Skeletal muscle satellite cell (primary cell): Measurements from ENCODE around the gene SCRN1.
"Not testable (repeated sequence)": the region's sequence is repeated elsewhere in the genome, so short reads cannot be mapped to it uniquely, and the experiment has no call there.

Experiments used
- H3K27me3 ChIP-seq: 2 replicates; pipeline ENCODE4 v1.7.0; 2013; ENCODE audit warnings: low read length; ENCODE audit not compliant: control insufficient read depth, insufficient read depth
- H3K36me3 ChIP-seq: 2 replicates; pipeline ENCODE4 v1.7.0; 2013; ENCODE audit warnings: mild to moderate bottlenecking, control low read depth, low read length; ENCODE audit not compliant: insufficient read depth
- H3K4me1 ChIP-seq: 2 replicates; pipeline ENCODE4 v1.7.0; 2013; ENCODE audit warnings: low read length; ENCODE audit not compliant: control insufficient read depth, insufficient read depth
- H3K4me2 ChIP-seq: 2 replicates; pipeline ENCODE4 v1.7.0; 2013; ENCODE audit warnings: mild to moderate bottlenecking, low read length
- H3K4me3 ChIP-seq: 2 replicates; pipeline ENCODE4 v1.7.0; 2013; ENCODE audit warnings: low read length
- H3K9ac ChIP-seq: 2 replicates; pipeline ENCODE4 v1.7.0; 2013; ENCODE audit warnings: mild to moderate bottlenecking, low read depth, low read length, moderate library complexity
- H3K9me3 ChIP-seq: replicated peaks from 2 replicates; pipeline ENCODE4 v1.7.0; 2013; ENCODE audit warnings: mild to moderate bottlenecking, control low read depth, low read length

Gene SCRN1

GRCh38 chr7:29895559-29895958 is 94.0 kb downstream of the SCRN1 start:
- Histone ChIP-seq H3K4me2 (no peak overlapping the region), H3K9ac (no peak overlapping the region), H3K4me3 (no peak overlapping the region), H3K9me3 (no peaks in the 10 kb centered on the region), H3K36me3 (no peaks in the 10 kb centered on the region), H3K4me1 (no peaks in the 10 kb centered on the region), H3K27me3 (no peaks in the 10 kb centered on the region)

- H3K4me1 ChIP-seq: no peaks in the 10 kb centered on the region
- no peak overlapping the region for H3K4me2 ChIP-seq
- no peaks in the 10 kb centered on the region for H3K36me3 ChIP-seq
- H3K9ac ChIP-seq: no peak overlapping the region
- H3K4me3 ChIP-seq: no peak overlapping the region
- H3K9me3 ChIP-seq: no peaks in the 10 kb centered on the region
- H3K27me3 ChIP-seq: no peaks in the 10 kb centered on the region
Measured at GRCh38 chr7:29894256-29894655, 95.3 kb downstream of the SCRN1 start.

DNA sequence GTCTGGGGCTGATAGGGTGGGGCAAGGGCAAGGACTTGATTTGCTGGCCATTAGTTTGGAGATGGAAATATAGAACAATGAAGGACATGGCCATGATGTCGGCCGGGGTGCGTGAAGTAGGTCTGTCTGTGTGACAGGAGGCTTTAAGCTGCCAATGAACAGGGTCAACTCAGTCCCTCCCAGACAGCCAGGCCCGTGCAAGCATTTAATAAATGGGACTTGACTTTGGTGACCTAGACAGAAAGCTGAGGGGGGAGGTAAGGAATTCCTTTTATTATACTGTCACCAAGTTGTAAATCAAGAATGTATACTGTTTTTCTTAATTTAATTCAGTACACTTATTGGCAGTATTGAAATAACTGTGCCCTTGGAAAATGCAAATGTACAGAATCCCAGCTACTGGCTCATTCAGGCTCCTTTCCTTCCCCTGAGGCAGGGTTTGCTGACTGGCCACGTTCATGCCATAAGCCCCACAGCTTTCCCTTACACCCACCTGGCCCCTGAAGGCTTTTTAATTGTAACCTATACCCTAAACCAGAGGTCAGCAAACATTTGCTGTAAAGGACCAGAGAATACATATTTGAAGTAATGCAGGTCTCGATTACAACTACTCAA is 96.1 kb downstream of the SCRN1 start:
- Histone ChIP-seq H3K4me2 (no peak overlapping the region), H3K9ac (no peak overlapping the region), H3K36me3 (no peaks in the 10 kb centered on the region), H3K4me1 (no peaks in the 10 kb centered on the region), H3K4me3 (no peak overlapping the region), H3K27me3 (no peaks in the 10 kb centered on the region), H3K9me3 (no peaks in the 10 kb centered on the region)

- Histone ChIP-seq H3K4me2 (no peak overlapping the region), H3K9me3 (no peaks in the 10 kb centered on the region), H3K4me1 (no peaks in the 10 kb centered on the region), H3K27me3 (no peaks in the 10 kb centered on the region), H3K9ac (no peak overlapping the region), H3K4me3 (no peak overlapping the region), H3K36me3 (no peaks in the 10 kb centered on the region)
Measured at GRCh38 chr7:29892231-29892630, 97.4 kb downstream of the SCRN1 start.

DNA sequence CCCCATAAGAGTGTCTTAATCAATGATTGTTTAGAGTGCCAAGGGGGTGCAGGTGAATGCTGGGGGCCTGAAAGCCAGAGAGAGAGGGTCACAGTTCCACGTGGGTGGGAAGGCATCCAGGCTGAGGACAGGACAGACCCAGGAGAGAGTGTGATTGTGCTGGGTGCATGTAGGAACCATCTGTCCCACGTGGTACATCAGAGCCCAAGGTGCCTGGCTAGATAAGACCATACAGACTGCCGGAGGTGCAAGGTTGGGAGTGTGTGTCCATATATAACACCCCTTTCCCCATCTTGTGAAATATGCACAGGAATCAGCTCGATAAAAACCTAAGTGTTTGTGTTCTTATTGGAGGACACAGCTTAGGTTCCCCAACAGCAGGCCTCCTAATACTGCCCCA is 97.8 kb downstream of the SCRN1 start:
- H3K9ac ChIP-seq: no peak overlapping the region
- no peaks in the 10 kb centered on the region for H3K9me3 ChIP-seq
- H3K4me3 ChIP-seq: no peak overlapping the region
- no peaks in the 10 kb centered on the region for H3K27me3 ChIP-seq
- no peak overlapping the region for H3K4me2 ChIP-seq
- no peaks in the 10 kb centered on the region for H3K36me3 ChIP-seq
- no peaks in the 10 kb centered on the region for H3K4me1 ChIP-seq

- not testable (repeated sequence) for H3K27me3 ChIP-seq, H3K9me3 ChIP-seq
Measured at GRCh38 chr7:29890786-29891185, 98.8 kb downstream of the SCRN1 start.

DNA sequence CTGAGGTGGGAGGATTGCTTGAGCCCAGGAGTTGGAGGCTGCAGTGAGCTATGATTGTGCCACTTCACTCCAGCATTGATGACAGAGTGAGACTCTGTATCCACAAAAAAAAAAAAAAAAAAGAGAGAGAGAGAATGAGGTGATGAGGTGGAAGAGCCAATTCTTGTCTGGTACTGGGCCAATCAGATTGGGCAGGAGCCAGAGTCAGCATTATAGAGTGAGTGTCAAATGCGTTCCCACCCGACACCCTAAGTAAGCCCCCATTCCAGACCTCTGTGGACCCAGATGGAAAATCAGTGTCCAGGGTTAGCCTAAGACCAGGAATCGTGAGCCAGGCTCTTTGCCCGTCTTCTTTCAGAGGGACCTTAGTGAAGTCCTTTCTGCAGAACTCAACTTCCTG is 99.3 kb downstream of the SCRN1 start:
- H3K4me1 ChIP-seq: no peaks in the 10 kb centered on the region
- H3K9me3 ChIP-seq: no peaks in the 10 kb centered on the region
- no peaks in the 10 kb centered on the region for H3K36me3 ChIP-seq
- H3K9ac ChIP-seq: no peak overlapping the region
- no peaks in the 10 kb centered on the region for H3K27me3 ChIP-seq
- no peak overlapping the region for H3K4me3 ChIP-seq
- H3K4me2 ChIP-seq: no peak overlapping the region

More at GRCh38 chr7:29890786-29891185, 98.8 kb downstream of the SCRN1 start:
- H3K36me3 ChIP-seq, H3K4me1 ChIP-seq, H3K4me3 ChIP-seq, H3K9ac ChIP-seq, H3K4me2 ChIP-seq: not testable (repeated sequence)

- Histone ChIP-seq H3K4me1 (no peaks in the 10 kb centered on the region), H3K9ac (no peak overlapping the region), H3K27me3 (no peaks in the 10 kb centered on the region), H3K36me3 (no peaks in the 10 kb centered on the region), H3K4me3 (no peak overlapping the region), H3K4me2 (no peak overlapping the region), H3K9me3 (no peaks in the 10 kb centered on the region)
Measured at GRCh38 chr7:29889288-29889687, 100.3 kb downstream of the SCRN1 start.

GRCh38 chr7:29888006-29888405 is 101.6 kb downstream of the SCRN1 start:
- Histone ChIP-seq H3K9me3 (no peaks in the 10 kb centered on the region), H3K4me2 (no peak overlapping the region), H3K9ac (no peak overlapping the region), H3K27me3 (no peaks in the 10 kb centered on the region), H3K4me3 (no peak overlapping the region), H3K4me1 (no peaks in the 10 kb centered on the region), H3K36me3 (no peaks in the 10 kb centered on the region)

- H3K4me1 ChIP-seq: no peaks in the 10 kb centered on the region
- H3K36me3 ChIP-seq: no peaks in the 10 kb centered on the region
- H3K9ac ChIP-seq: no peak overlapping the region
- H3K27me3 ChIP-seq: no peaks in the 10 kb centered on the region
- H3K4me3 ChIP-seq: no peak overlapping the region
- H3K4me2 ChIP-seq: no peak overlapping the region
- H3K9me3 ChIP-seq: no peaks in the 10 kb centered on the region
Measured at GRCh38 chr7:29886827-29887226, 102.8 kb downstream of the SCRN1 start.

DNA sequence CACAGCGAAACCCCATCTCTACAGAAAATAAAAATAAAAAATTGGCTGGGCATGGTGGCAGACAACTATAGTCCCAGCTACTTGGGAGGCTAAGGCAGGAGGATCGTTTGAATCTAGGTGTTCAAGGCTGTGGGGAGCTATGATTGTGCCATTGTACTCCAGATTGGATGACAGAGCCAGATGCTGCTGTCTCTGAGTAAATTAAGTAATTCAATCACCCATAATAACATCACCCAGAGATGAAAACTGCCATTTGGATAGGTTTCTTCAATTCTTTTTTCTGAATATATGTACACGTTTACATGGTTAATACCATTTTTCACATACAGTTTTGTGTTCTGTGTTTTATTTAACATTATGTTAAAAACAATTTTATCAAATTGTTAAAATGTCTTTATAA is 104.0 kb downstream of the SCRN1 start:
- Histone ChIP-seq H3K9ac (no peak overlapping the region), H3K9me3 (no peaks in the 10 kb centered on the region), H3K4me3 (no peak overlapping the region), H3K4me1 (no peaks in the 10 kb centered on the region), H3K4me2 (no peak overlapping the region), H3K36me3 (no peaks in the 10 kb centered on the region), H3K27me3 (no peaks in the 10 kb centered on the region)

GRCh38 chr7:29884399-29885272 is 105.0 kb downstream of the SCRN1 start:
- Histone ChIP-seq H3K9me3 (no peaks in the 10 kb centered on the region), H3K4me3 (no peak overlapping the region), H3K36me3 (no peaks in the 10 kb centered on the region), H3K4me1 (no peaks in the 10 kb centered on the region), H3K27me3 (no peaks in the 10 kb centered on the region), H3K9ac (no peak overlapping the region), H3K4me2 (no peak overlapping the region)
